ENCODE measurements around the gene PCSK6. TPM values are rescaled to one million over a fixed set of nuclear protein-coding genes. Genes with fewer than 3 reads are reported as not detected.

Gene PCSK6
- total RNA-seq, 1 donor from 2014 or later = 3.8 TPM

DNA sequence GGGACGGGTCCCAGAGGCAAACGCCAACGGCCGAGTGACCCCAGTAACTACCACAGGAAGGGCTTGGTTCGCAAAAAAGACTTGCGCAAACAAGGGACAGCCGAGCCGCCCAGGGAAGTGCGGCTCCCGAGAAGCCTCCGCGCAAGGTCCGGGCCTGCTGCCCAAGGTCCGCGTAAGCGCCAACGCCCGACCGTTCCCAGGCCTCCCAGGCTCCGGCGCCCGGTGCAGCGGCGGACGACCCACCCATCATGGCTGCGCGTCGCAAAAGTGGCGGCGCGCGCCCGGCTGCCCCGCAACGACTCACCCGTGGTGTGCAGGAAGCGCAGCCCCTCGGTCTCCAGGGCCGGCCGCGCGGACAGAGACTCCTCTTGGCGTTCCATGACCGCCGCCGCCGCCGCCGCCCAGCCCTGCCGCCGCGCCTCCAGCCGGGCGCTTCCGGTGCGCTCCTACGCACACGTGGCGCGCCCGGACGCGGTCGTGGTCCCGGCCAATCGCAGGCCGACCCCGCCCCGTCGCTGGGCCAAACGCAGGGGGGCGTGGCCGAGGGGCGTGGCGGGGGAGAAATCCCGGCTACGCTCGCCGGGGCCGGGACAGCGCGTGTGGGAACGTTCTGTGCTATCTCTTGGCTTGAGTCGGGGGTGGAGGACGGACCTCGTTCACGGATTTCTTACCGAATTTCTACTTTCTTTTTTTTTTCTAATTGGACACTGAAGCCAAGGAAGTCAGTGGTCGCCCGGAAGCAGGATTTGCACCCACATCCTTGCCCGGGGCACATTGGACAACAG lies 212.3 kb downstream of the PCSK6 start, which contains the start of gene SELENOS:
TSS of gene SELENOS (minus strand) at position 448 of the 785 bp plus-strand sequence. CDS start at position 380, 68 bp downstream.
- Mint-ChIP-seq H3K27me3 (ENCODE audit: unreplicated experiment) (peaks cover 2% of the 10 kb centered on the region), H3K4me1 (ENCODE audit: low read depth, unreplicated experiment) (no peaks in the 10 kb centered on the region), H3K9me3 (ENCODE audit: unreplicated experiment) (peaks cover 2% of the 10 kb centered on the region), H3K36me3 (ENCODE audit: unreplicated experiment) (no peaks in the 10 kb centered on the region), H3K4me3 (ENCODE audit: unreplicated experiment) (peak within 1 kb of the TSS; percentile 100), H3K27ac (ENCODE audit: unreplicated experiment) (peak within 1 kb of the TSS; percentile 71)
- peak; percentile 96 for DNase-seq
- TF ChIP-seq, protein P1, sequence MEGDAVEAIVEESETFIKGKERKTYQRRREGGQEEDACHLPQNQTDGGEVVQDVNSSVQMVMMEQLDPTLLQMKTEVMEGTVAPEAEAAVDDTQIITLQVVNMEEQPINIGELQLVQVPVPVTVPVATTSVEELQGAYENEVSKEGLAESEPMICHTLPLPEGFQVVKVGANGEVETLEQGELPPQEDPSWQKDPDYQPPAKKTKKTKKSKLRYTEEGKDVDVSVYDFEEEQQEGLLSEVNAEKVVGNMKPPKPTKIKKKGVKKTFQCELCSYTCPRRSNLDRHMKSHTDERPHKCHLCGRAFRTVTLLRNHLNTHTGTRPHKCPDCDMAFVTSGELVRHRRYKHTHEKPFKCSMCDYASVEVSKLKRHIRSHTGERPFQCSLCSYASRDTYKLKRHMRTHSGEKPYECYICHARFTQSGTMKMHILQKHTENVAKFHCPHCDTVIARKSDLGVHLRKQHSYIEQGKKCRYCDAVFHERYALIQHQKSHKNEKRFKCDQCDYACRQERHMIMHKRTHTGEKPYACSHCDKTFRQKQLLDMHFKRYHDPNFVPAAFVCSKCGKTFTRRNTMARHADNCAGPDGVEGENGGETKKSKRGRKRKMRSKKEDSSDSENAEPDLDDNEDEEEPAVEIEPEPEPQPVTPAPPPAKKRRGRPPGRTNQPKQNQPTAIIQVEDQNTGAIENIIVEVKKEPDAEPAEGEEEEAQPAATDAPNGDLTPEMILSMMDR (IDR thresholded peaks at IDR 0.05; ENCODE audit: partially characterized antibody, unreplicated experiment) = no peak

DNA sequence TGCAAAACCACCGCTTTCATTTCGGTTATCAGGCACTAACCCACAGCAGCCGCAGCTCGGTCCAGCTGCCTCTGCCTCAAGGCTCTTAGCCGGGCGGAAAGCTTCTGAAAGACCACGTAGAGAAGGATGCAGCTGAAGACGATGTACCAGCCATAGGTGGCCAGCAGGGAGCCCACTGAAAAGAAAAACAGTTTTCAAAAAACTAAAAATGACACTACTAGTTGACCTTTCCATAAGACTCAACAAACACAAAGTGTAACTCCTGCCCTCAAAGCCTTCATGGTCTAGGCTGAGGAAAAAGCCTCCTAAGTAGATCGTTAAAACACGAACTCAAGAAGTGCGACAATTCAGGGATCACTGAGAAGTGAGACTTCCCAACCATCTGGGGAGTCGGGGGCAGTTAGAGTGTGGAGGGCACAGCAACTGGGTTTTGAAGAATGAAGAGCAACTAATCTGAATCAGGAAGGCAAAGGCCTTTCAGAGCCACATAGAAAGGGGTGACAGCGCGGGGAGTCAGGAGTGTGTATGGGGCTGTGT lies 212.9 kb downstream of the PCSK6 start:
- H3K4me3 Mint-ChIP-seq (ENCODE audit: unreplicated experiment) = peak overlapping the region; percentile 100
- H3K4me1 Mint-ChIP-seq (ENCODE audit: low read depth, unreplicated experiment) = no peaks in the 10 kb centered on the region
- H3K27ac Mint-ChIP-seq (ENCODE audit: unreplicated experiment) = peak overlapping the region; percentile 71
- H3K36me3 Mint-ChIP-seq (ENCODE audit: unreplicated experiment) = no peaks in the 10 kb centered on the region
- peaks cover 2% of the 10 kb centered on the region for H3K27me3 Mint-ChIP-seq (ENCODE audit: unreplicated experiment)
- TF ChIP-seq, protein P1 (IDR thresholded peaks at IDR 0.05; ENCODE audit: partially characterized antibody, unreplicated experiment) = peak; percentile 70
- DNase-seq = no peak
- peaks cover 2% of the 10 kb centered on the region for H3K9me3 Mint-ChIP-seq (ENCODE audit: unreplicated experiment)

DNA sequence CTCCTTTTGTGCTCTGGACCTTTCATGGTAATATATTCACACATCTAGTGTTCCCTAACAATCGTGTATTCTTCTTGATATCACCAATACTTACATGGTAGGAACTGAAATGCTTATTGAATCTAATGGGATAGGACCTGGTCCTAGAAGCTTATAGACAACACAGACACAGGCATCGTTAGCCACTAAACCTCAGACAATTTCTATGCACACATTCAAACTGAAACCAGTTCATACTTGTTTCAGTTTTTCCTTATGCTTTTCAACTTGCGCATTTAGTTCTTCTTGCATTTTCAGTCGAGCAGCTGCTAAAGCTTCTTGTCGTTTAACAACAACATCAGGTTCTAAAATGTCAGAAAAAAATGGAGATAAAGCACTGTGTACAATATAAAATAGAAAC lies 214.5 kb downstream of the PCSK6 start:
- DNase-seq = no peak
- Mint-ChIP-seq H3K4me3 (ENCODE audit: unreplicated experiment) (no peak overlapping the region), H3K9me3 (ENCODE audit: unreplicated experiment) (peaks cover 2% of the 10 kb centered on the region), H3K27ac (ENCODE audit: unreplicated experiment) (no peak overlapping the region), H3K36me3 (ENCODE audit: unreplicated experiment) (no peaks in the 10 kb centered on the region), H3K27me3 (ENCODE audit: unreplicated experiment) (peaks cover 2% of the 10 kb centered on the region), H3K4me1 (ENCODE audit: low read depth, unreplicated experiment) (no peaks in the 10 kb centered on the region)
- TF ChIP-seq, protein P1 (IDR thresholded peaks at IDR 0.05; ENCODE audit: partially characterized antibody, unreplicated experiment) = no peak

DNA sequence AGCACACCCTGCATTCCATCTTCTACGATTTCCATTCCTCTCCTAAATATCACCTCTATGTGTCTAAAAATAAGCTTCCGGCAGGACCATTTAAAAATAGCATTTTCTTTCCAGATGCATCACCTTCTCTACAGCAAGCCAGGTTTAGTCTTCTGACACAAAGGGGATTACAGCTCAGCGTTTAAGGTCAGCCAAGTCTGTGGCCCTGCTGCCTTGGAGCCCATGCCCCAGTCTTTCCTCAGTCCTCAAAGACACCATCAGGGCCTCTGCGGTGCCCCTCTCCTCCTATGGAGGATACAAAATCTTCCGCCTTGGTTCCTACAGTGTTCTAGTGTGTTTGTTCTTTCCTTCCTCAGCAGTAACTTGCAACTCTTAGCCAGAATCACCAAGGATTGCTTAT lies 216.0 kb downstream of the PCSK6 start:
- TF ChIP-seq, protein P1 (IDR thresholded peaks at IDR 0.05; ENCODE audit: partially characterized antibody, unreplicated experiment) = no peak
- Mint-ChIP-seq H3K27ac (ENCODE audit: unreplicated experiment) (no peak overlapping the region), H3K36me3 (ENCODE audit: unreplicated experiment) (no peaks in the 10 kb centered on the region), H3K4me1 (ENCODE audit: low read depth, unreplicated experiment) (no peaks in the 10 kb centered on the region), H3K9me3 (ENCODE audit: unreplicated experiment) (peaks cover 2% of the 10 kb centered on the region), H3K4me3 (ENCODE audit: unreplicated experiment) (no peak overlapping the region), H3K27me3 (ENCODE audit: unreplicated experiment) (peaks cover 7% of the 10 kb centered on the region)
- DNase-seq = no peak

DNA sequence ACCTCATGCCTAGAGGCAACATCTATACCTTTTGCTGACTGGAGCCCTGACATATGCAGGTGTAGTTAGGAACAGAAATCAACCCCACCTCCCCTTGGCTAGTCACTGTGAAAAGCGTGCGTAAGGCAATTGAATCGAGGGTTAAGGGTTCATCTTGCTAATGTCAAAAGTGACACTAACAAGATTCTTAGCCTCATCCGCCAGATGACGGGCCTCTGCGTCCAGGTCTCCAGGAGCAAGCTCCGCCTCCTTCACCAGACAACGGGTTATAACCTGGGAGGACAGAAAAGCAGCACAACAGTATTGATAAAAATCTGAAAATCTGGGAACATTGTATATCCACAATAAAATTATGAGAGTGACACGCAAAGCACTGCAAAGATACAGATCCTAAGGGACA lies 216.9 kb downstream of the PCSK6 start:
- H3K36me3 Mint-ChIP-seq (ENCODE audit: unreplicated experiment) = no peaks in the 10 kb centered on the region

More for the DNA sequence above, 216.9 kb downstream of the PCSK6 start:
- peaks cover 9% of the 10 kb centered on the region for H3K27me3 Mint-ChIP-seq (ENCODE audit: unreplicated experiment)
- DNase-seq = no peak
- TF ChIP-seq, protein P1 (IDR thresholded peaks at IDR 0.05; ENCODE audit: partially characterized antibody, unreplicated experiment) = no peak
- H3K9me3 Mint-ChIP-seq (ENCODE audit: unreplicated experiment) = peaks cover 2% of the 10 kb centered on the region
- H3K27ac Mint-ChIP-seq (ENCODE audit: unreplicated experiment) = no peak overlapping the region
- H3K4me3 Mint-ChIP-seq (ENCODE audit: unreplicated experiment) = no peak overlapping the region
- no peaks in the 10 kb centered on the region for H3K4me1 Mint-ChIP-seq (ENCODE audit: low read depth, unreplicated experiment)

Measured in glutamatergic neuron (in vitro differentiated cells).